PFSK-1 (cell line): ENCODE data around the gene MYEOV.

Experiments
- FOXP2 ChIP-seq: optimal IDR thresholded peaks from 2 replicates; pipeline ENCODE3; 2011; ENCODE audit warnings: borderline replicate concordance, control low read depth, inconsistent platforms; ENCODE audit not compliant: insufficient read depth; ENCODE audit errors: extremely low read length, extremely low read depth
- POLR2AphosphoS5 ChIP-seq: IDR thresholded peaks from 2 replicates; pipeline ENCODE4 v1.6.1; 2012; ENCODE audit warnings: low read depth, mild to moderate bottlenecking, control low read depth, low read length, moderate library complexity
- SIN3A ChIP-seq: IDR thresholded peaks from 2 replicates; pipeline ENCODE4 v1.6.1; 2012; ENCODE audit warnings: mild to moderate bottlenecking, low read length, moderate library complexity, borderline replicate concordance; ENCODE audit not compliant: insufficient read depth
- TAF1 ChIP-seq: IDR thresholded peaks from 2 replicates; pipeline ENCODE4 v1.6.1; 2012; ENCODE audit warnings: low read length, control low read depth, borderline replicate concordance; ENCODE audit not compliant: insufficient read depth
- TF ChIP-seq, protein P1 (sequence below), 2 experiments: IDR thresholded peaks; 2 replicates each; pipeline versions ENCODE4 v1.6.1 to v1.8.0; 2011 to 2012; ENCODE audit warnings: low read depth in 2 of 2, low read length in 2 of 2, control low read depth in 1 of 2, inconsistent platforms in 1 of 2, mild to moderate bottlenecking in 1 of 2, moderate library complexity in 1 of 2; ENCODE audit not compliant: insufficient read depth in 1 of 2

Gene MYEOV

DNA sequence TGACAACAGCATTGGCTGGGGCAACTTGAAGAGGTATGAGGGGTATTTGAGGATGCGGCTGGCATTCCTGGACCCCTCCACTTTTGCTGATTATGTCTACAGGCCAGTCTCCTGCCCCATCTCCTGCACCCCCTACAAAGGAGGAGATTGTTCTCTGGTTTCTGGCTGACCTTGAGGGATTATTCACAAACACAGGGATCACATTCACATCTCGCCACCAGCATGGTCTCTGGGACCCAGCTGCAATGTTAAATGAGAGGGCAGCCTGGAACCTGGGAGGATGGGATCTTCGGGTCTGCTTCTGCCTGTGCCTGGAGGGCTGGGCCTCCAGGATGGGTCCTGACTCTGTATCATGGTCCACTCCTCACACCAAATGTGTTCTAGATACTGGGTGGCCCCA is 32.8 kb upstream of the MYEOV start:
- TF ChIP-seq TAF1 (no peak), SIN3A (no peak), FOXP2 (no peak), POLR2AphosphoS5 (no peak)
- TF ChIP-seq, protein P1, sequence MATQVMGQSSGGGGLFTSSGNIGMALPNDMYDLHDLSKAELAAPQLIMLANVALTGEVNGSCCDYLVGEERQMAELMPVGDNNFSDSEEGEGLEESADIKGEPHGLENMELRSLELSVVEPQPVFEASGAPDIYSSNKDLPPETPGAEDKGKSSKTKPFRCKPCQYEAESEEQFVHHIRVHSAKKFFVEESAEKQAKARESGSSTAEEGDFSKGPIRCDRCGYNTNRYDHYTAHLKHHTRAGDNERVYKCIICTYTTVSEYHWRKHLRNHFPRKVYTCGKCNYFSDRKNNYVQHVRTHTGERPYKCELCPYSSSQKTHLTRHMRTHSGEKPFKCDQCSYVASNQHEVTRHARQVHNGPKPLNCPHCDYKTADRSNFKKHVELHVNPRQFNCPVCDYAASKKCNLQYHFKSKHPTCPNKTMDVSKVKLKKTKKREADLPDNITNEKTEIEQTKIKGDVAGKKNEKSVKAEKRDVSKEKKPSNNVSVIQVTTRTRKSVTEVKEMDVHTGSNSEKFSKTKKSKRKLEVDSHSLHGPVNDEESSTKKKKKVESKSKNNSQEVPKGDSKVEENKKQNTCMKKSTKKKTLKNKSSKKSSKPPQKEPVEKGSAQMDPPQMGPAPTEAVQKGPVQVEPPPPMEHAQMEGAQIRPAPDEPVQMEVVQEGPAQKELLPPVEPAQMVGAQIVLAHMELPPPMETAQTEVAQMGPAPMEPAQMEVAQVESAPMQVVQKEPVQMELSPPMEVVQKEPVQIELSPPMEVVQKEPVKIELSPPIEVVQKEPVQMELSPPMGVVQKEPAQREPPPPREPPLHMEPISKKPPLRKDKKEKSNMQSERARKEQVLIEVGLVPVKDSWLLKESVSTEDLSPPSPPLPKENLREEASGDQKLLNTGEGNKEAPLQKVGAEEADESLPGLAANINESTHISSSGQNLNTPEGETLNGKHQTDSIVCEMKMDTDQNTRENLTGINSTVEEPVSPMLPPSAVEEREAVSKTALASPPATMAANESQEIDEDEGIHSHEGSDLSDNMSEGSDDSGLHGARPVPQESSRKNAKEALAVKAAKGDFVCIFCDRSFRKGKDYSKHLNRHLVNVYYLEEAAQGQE (IDR thresholded peaks at IDR 0.05; ENCODE audit: insufficient read depth in 1 of 2, low read depth in 2 of 2, low read length in 2 of 2), result no peak

GRCh38 chr11:69262918-69263735 is 30.8 kb upstream of the MYEOV start:
- no peak for TF ChIP-seq SIN3A
- no peak for TF ChIP-seq POLR2AphosphoS5
- no peak for TF ChIP-seq TAF1
- TF ChIP-seq FOXP2, result no peak
- TF ChIP-seq, protein P1 (IDR thresholded peaks at IDR 0.05; ENCODE audit: insufficient read depth in 1 of 2, low read depth in 2 of 2, low read length in 2 of 2), result no peak

DNA sequence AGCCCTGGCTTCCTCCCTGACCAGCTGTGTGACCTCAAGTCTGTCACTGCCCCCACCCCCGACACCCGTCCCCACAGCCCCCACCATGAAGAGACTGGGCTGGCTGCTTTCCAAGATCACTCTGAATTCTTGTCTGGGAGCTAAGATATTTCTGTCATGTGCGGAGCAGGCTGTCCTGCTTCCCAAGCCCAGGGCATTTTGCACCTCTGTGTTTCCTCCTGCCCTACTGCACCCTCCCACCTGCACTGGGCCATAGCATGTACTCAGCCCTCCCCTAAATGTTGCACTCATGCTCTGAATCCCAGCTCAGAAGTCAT is 30.3 kb upstream of the MYEOV start:
- TF ChIP-seq FOXP2 (no peak), TAF1 (no peak), POLR2AphosphoS5 (no peak), SIN3A (no peak)
- TF ChIP-seq, protein P1 (IDR thresholded peaks at IDR 0.05; ENCODE audit: insufficient read depth in 1 of 2, low read depth in 2 of 2, low read length in 2 of 2), result no peak

- no peak for TF ChIP-seq TAF1
Measured at GRCh38 chr11:69264486-69264885, 29.5 kb upstream of the MYEOV start.

DNA sequence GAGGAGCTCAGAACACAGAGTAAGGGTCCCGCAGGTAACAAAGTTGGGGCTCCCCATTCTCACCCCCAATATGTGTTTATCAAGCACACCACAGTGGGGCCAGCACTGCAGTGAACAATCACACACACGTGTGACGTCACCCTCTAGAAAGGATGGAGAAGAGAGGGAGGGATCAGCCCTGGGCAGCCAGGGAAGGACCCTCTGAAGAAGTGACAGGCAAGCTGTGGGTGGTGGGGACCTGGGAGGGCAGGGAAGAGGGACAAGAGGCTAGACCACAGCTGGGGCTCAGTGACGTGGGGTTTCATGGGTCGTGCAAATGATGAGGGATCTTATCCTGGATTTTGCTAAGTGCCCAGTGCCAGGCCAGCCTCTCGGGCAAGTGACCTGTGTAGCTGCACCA is 28.7 kb upstream of the MYEOV start:
- TF ChIP-seq POLR2AphosphoS5 (no peak), TAF1 (no peak), FOXP2 (no peak), SIN3A (no peak)
- TF ChIP-seq, protein P1 (IDR thresholded peaks at IDR 0.05; ENCODE audit: insufficient read depth in 1 of 2, low read depth in 2 of 2, low read length in 2 of 2), result no peak
